Measurements from ENCODE around the gene LY6G6D.

LY6G6D gene

DNA sequence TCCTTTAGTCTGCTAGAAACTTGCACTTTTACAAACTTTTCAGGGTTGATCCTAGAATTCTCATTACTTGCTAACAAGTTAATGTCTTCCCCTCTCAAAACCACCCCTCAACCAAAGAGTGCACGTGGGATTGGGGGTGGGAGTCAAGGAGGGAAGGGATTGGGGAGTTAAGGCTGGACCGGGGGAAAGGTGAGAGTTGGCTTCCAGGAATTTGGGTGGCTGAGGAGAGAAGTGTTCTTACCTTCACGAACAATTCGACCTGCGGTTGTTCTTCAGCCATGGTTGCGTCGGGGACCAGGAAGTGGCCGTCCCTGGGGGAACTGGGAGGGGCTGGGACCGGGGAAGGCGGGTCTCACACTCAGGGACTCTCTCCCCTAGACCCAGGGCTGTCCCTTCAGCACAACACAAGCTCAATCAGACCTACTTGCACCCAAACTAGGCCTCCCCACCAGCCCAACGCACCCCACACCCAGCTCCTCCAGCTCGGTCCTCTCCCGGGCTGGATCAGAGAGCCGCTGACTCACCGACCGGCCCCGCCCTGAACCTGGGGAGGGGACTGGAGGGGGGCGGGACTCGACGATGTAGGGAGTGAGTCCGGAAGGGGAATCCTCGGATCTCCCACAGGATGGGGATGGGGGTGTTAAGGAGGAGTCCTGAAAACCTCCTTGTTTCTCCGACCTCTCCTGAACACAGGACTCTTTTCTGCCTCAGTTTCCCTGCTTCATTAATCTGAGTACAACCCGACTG lies 21.0 kb downstream of the LY6G6D start, which contains the start of gene CLIC1:
Gene CLIC1, minus strand, starts transcription at position 510 of the 747 bp plus-strand sequence. Its CDS starts 230 bp downstream, at position 280.
- peak; percentile 81 for DNase-seq (ENCODE audit: low read depth)

DNA sequence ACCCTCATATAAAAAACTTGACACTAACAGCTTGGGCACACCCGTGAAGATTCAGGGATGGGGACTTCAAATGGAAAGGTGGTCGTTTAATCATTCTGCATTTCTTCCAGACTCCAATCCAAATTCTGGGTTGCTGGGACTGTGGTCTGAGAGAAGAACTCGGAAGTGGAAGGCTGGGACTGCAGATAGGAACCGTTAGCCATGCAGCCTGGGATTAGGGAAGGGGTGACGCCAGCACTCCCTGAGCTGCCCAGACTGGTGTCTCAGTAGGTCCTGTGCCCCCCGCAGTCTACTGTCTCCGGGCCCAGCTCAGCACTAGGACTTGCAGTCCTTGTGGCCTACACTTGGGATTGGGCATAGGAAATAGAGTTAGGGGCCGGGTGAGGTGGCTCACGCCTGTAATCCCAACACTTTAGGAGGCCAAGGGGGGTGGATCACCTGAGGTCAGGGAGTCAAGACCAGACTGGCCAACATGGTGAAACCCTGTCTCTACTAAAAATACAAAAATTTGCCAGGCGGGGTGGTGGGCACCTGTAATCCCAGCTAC lies 21.7 kb downstream of the LY6G6D start:
- DNase-seq (ENCODE audit: low read depth), result no peak

DNA sequence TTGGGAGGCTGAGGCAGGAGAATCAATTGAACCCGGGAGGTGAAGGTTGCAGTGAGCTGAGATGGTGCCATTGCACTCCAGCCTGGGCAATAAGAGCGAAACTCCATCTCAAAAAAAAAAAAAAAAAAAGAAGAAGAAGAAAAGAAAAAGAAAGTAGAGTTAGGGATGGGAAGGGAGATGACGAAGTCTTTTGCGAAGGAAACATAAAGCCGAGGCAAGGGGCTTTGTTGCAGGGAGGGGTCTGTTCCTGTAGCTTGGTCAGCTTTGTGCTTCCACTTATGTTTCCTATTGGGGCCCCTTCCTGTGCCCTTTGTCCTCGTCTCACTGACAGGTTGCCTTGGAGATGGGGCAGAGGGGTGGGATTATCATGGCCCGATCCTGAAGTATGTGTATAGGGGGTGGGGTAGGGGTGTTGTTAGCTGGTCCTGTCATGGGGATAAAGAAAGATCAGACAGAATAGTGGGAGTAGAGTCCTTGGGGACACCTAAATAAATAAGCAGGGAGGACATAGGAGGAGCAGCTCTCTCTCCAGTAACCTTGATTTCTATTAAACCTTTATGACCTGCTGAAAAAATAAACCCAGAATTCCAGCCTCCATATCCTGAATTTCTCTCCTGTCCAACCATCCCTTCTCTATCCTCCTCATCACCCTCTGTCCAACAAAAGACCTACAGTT lies 22.3 kb downstream of the LY6G6D start:
- DNase-seq (ENCODE audit: low read depth), result peak; percentile 25

DNA sequence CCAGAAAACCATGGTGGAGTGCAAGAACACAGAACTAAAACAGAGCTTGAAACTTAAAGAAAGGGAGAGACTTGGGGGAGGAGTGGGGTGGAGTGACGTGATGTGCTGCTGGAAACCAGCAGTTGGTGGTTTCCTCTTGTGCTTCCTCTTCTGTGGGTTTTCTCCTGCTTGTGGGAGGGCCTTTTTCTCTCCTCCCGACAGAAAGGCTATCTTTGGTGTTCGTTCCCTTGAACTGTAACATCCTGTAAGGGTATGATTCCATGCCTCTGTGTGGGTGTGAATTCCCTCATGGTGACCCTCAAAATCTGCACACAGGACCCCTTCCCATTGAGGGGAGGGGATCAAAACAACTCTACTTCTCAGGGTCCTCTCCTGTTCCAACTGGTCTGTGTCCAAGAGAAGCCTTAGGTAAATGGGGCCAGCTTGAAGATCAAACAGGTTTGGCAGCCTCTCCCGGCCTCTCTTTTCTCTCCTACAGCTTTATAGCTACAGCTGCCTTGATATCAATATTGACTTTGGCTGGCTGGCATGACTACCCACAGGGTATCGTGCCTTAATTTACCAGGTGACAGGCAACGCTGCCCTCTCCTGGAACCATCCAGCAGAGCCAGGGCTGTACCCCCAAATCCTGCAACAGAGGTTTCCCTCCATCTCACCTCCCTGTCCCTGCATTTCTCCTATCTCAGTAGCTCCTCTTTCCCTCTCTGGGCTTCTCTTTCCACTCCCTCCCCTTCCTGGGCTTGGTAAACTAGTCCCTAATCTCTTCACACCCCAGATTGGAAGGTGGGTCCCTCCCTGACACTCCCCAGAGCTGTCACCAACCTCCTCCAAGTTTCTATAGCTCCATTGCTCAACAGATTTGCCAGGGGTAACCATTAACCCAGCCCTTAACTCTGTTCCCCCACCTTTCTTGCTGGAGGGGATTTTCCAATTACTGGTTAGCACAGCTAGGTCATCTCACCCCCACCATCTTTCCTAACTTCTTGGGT lies 23.1 kb downstream of the LY6G6D start:
- peak; percentile 82 for DNase-seq (ENCODE audit: low read depth)

DNA sequence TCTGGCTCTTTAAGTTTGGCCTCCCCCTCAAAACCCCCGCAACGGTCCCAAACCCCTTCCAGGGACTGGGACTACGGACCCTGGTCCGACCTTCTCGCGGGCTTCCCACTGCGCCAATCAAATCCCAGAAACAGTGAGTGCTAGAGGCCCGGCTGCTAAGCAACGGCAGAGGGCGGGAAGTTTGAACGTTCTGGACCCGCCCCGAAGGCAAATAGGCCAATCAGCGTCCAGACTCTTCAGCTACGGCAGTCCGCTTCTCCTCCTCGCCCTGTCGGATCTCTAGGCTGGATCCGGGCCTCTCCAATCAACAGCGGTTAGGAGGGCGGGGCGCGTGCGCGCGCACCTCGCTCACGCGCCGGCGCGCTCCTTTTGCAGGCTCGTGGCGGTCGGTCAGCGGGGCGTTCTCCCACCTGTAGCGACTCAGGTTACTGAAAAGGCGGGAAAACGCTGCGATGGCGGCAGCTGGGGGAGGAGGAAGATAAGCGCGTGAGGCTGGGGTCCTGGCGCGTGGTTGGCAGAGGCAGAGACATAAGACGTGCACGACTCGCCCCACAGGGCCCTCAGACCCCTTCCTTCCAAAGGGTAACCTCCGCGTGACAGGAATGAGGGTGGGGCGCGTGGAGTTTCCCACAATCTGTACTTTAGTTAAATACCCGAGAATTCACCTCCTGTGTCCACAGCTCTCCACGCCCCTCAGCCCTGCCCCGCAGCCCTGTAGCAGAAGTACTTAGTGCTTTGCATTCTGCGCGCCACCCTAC lies 24.7 kb downstream of the LY6G6D start, which contains the start of gene MSH5:
Gene MSH5, plus strand, starts transcription at position 367 of the 758 bp plus-strand sequence. CDS start 462 bp downstream, outside the sequence.
- DNase-seq (ENCODE audit: low read depth), result peak; percentile 99

DNA sequence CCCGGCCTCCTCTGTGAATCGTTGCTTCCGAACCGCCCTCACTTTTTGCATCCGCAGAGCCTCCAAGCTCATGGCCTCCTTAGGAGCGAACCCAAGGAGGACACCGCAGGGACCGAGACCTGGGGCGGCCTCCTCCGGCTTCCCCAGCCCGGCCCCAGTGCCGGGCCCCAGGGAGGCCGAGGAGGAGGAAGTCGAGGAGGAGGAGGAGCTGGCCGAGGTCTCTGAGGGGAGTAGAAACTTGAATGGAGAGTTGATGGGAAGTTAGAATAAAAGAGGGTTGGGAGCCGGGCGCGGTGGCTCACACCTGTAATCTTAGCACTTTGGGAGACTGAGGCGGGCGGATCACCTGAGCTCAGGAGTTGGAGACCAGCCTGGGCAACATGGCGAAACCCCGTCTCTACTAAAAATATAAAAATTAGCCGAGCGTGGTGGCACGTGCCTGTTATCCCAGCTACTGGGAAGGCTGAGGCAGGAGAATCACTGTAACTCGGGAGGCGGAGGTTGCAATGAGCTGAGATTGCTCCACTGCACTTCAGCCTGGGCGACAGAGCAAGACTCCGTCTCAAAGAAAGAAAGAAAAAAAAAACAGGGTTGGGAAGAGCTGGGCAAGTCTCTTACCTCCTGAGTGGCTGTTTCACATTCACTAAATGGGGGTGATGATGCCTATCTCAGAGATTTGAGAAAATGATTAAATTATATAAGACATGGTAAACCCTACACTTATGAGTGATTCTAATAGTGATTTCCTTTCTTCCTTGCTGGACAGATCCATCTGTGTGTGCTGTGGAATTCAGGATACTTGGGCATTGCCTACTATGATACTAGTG lies 25.5 kb downstream of the LY6G6D start:
- no peak for DNase-seq (ENCODE audit: low read depth)

DNA sequence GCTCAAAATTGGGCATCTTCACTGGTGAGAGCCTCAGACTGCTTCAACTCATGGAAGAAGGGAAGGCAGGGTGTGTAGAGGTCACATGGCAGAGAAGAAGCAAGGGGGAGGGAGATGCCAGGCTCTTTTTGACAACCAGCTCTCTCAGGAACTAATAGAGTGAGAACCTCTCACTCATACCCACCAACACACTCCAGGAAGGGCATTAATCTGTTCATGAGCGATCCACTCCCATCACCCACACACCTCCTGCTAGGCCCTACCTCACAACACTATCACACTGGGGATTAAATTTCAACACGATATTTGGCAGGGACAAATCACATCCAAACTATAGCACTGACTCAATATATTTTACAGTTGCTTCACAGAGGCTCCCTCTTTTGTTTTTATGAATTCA lies 26.7 kb downstream of the LY6G6D start:
- no peak for DNase-seq (ENCODE audit: low read depth)

DNA sequence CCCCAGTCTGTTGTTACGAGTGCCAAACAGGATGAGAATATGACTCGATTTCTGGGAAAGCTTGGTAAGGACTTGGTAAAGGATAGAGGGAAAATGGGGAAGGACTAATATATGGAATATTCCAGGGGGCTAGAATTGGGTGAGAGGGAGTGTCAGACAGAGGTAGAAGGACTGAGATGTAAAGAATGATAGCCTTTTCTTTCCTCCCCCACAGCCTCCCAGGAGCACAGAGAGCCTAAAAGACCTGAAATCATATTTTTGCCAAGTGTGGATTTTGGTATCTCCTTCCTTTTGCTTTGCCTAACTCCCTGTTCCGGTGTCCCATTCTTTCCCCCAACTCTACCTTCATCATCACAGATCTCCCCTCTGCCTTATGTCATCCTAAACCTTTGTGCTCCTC lies 27.7 kb downstream of the LY6G6D start:
- no peak for DNase-seq (ENCODE audit: low read depth)

DNA sequence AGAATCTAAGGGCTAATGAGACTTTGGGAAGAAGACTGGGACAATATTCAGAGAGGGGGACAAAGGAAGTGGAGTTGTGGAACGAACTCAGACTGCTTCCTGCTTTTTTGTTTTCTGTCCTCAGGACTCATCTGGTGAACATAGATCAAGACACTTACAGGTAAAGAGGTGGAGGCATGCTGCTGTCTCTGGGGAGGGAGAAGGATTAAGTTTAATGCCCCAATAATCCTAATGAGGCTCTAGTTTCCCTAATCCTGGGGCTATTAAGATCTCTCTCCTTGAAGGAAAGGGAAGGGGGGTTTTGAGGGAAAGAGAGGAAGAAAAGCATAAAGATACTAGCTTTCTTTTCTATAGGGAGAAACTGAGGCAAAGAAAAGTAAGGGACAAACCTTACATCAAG lies 29.3 kb downstream of the LY6G6D start:
- DNase-seq (ENCODE audit: low read depth), result no peak

DNA sequence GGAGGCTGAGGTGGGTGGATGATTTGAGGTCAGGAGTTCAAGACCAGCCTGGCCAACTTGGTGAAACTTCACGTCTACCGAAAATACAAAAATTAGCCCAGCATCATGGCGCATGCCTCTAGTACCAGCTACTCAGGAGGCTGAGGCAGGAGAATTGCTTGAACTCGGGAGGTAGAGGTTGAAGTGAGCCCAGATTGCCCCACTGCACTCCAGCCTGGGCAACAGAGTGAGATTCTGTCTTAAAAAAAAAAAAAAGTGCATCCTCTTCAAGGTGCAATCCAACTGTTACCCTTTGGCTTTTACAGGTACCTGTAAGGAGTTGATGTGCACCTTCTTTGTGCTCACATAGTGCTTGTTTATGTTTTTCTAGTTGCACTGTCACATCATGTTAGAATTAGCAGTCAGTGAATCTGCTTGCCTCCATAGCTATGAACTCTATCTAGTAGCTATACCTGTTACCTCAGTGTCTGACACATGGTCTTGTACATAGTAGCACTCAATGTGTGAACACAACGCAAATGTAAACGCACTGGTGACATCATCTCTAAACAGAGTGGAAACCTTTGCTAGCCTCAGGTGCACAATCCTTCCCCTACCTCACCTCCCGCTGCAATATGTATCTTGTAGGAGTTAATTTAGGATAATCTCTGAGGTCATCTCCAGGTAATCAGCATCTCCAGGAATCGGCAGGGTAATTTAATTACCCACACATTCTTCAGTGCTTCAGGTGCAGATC lies 34.3 kb downstream of the LY6G6D start:
- DNase-seq (ENCODE audit: low read depth), result no peak

DNA sequence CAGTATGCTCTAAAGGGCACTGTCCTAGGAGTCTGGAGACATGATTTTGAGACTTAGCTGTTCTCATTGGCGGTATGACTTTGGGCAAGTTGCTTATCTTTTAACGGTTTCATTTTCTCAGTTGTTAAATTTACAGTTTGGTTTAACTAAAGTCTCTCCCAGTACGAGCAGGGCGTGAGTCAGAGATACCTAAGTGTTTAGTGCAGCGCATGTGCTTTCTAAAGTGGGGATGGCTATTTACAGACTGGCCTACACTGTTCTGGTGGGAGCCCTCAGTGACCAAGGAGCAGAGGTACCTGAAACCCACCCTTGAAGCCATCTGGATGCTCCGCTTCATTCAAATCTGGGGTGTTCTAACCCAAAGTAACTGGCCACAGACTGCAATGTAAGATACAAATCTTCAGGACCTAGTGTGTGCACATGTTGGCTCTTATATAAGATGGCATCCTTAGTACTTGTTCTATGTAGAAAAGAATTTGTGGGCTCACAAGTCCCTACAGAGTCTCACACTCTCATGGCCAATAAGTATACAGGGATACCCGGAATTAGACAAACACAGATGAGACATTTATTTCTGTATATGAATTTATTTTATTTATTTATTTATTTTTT lies 35.4 kb downstream of the LY6G6D start:
- DNase-seq (ENCODE audit: low read depth), result no peak

DNA sequence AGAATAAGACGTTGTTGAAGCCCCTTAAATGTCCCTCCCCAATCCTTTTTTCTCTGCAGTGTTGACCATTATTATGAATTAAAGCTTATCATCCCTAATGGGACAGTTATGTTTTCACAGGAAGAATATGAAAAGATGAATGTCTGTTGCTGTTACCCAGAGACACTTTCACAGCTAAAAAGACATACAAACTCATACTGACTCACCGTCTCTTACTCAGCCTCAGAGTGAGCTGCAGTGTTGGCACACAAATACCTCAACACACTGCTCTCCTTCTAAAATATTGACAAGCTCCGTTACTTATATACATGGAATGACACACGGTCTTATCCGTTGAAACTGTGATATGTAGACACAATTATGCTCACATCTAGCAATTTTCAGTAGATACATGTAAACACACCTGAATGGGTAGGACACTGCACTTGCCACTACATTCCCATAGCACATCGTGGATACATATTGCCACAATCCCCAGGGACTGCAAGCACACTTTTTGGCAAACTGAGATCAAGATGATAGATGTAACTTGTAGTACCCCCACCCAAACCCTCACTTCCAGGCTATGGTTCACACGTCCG lies 37.7 kb downstream of the LY6G6D start:
- DNase-seq (ENCODE audit: low read depth), result peak; percentile 29

DNA sequence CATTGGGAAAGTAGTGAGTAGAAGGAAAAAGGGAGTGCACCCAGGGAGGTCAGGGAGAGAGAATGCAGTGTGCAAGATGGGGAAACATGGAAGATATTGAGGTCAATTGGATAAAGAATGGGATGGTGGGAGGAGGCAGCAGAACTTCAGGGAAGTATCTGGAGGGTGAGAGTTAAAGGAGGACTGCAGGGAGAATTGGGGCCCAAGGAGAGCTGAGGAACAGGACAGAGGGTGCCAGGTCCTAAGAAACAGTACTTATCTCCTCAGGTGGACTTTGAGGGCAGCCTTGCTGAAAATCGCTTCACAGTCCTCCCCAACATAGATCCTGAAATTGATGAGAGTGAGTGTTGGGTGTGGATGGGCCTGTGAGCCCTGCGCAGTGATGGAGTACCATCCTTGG lies 43.1 kb downstream of the LY6G6D start:
- no peak for DNase-seq (ENCODE audit: low read depth)

DNA sequence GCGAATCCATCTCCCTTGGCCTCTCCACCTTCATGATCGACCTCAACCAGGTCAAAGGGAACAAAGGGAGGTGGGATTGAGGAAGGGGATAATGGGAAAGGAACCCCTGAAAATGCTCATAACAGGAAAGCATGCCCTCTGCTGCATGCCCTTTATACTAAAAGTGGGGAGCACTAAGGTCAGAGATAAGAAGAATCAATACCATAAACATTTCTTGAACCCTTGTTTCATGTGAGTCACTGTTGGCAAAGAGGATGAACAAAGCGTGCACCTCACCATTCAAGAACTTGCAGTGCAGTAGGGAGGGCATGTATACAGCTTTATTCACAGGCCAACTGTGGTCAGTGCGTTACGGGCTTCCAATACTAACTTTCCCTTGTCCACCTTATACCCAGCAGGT lies 45.6 kb downstream of the LY6G6D start:
- DNase-seq (ENCODE audit: low read depth), result no peak

DNA sequence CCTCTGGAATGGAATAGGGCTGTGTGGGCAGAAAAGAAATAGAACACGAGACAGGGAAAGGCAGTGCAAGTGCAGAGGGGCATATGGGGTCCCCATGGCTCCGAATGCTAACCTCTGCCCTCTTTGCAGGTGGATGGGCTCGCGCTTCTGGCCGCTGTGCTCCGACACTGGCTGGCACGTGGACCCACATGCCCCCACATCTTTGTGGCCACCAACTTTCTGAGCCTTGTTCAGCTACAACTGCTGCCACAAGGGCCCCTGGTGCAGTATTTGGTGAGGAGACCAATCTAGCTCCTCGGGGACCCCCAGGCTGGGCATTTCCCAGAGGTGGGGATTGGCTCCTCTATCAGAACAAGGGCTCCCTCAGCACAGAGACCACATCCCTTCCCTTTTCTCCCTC lies 46.2 kb downstream of the LY6G6D start:
- no peak for DNase-seq (ENCODE audit: low read depth)

DNA sequence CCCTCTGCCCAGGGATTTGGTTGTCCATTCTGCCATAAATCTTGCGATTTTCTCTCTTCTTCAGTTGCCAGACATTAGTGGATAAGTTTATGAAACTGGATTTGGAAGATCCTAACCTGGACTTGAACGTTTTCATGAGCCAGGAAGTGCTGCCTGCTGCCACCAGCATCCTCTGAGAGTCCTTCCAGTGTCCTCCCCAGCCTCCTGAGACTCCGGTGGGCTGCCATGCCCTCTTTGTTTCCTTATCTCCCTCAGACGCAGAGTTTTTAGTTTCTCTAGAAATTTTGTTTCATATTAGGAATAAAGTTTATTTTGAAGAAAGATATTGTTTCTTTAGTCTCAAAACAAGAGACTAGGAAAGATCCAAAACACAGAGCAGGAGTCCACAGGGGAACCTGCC lies 47.2 kb downstream of the LY6G6D start, which contains the start of gene SAPCD1:
Gene SAPCD1, plus strand, starts transcription at position 301 of the 400 bp plus-strand sequence. CDS start 399 bp downstream, outside the sequence.
- DNase-seq (ENCODE audit: low read depth), result no peak

DNA sequence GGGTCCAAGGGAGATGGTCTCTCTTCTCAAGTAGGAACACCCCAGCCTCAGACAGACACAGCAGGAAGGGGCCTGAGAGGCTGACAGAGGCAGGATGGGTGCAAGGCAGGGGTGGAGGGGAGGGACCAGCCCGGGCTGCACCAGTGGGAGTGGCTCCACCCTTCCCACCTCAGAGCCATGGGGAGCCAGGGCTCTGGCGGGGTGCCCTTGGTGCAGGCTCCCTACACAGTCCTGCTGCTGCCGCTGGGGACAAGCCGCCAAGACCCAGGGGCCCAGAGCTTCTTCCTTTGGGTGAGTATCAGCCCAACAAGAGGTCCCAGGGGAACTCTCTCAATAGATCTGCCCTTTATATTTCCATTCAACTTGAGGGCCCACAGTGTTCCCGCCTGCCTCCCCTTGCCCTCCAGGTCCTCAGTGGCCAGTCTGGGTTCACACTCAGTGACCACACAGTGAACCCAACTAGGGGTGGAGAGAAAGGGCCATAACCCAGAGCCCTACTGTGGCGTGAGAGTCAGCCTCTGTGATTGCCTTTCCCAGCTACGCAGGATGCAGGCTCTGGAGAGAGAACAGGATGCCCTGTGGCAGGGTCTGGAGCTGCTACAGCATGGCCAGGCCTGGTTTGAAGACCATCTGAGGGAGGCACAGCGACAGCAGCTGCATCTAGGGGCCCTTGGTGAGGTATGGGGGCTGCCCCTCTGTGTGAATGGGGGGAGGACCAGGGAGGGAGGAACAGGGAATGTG lies 47.9 kb downstream of the LY6G6D start:
- no peak for DNase-seq (ENCODE audit: low read depth)

DNA sequence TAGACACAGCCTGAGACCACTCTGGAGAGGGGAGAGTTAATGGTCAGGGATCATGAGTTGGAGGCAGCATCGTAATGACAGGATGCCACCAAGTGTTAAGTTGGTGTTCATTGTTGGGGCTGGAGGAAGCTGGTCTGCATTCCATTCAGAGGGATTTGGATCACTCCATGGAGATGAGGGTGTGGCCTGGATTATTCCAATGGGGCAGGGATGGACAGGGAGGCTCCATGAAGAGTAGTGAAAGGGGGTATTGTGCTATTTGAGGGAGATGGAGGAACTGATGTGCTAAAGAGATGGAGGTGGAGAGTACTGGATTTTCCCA lies 48.4 kb downstream of the LY6G6D start:
- peak; percentile 45 for DNase-seq (ENCODE audit: low read depth)
